HCT116 (cell line): ENCODE results near the gene KMT2B. TPM values are rescaled to one million over a fixed set of nuclear protein-coding genes. Genes with fewer than 3 reads are reported as not detected.

Experiments used
- ATAC-seq: fragments of 200-7000 bp; cut with Tn5 transposase; 2 replicates; pipeline ENCODE4 v1.9.1; 2020; ENCODE audit warnings: mild to moderate bottlenecking, moderate library complexity
- BruUV-seq: library from RNA; stranded (reverse); fragments of 400-500 nt; replicated peaks from 2 replicates; lab custom pipeline; 2021; lab: Mats Ljungman, UMichigan
- CTCF ChIA-PET: fragments of 300-600 bp; sonication (Branson Sonifier 250); formaldehyde crosslinking; loops from one replicate; lab custom pipeline; 2021; ENCODE audit warnings: antibody characterized with exemption; lab: Charles Lee
- POLR2A ChIA-PET: fragments of 300-600, 350-600 bp; sonication (Branson Sonifier 250); formaldehyde crosslinking; loops from one replicate; lab custom pipeline; 2021; ENCODE audit warnings: antibody characterized with exemption; lab: Charles Lee
- RAD21 ChIA-PET, 2 experiments: fragments of 300-600 bp; sonication (Branson Sonifier 250); formaldehyde crosslinking; loops; one replicate each; lab custom pipeline; 2023; ENCODE audit warnings: low total read pairs in 2 of 2; ENCODE audit not compliant: uncharacterized antibody in 2 of 2, unreplicated experiment in 2 of 2, low non-redundant PET in 1 of 2; lab: Charles Lee
- DNase-seq: peaks from one replicate; pipeline ENCODE4 v3.0.0-alpha.2; 2010; ENCODE audit warnings: low read depth, low spot score
- H2AFZ ChIP-seq: fragments of 200-600 bp; shearing (Covaris generic), sonication (generic); 2 replicates; pipeline ENCODE4 v1.6.1; 2017; ENCODE audit warnings: low read depth, mixed run types, mixed read lengths, antibody characterized with exemption, low read length; ENCODE audit not compliant: poor library complexity, severe bottlenecking
- H3K27ac ChIP-seq: 2 replicates; pipeline ENCODE4 v1.5.1; 2012; ENCODE audit warnings: low read depth, low read length
- H3K27me3 ChIP-seq: fragments of 200-600 bp; sonication (generic); 2 replicates; pipeline ENCODE4 v1.6.1; 2016; ENCODE audit warnings: mixed run types, low read length, mixed read lengths; ENCODE audit not compliant: insufficient read depth
- H3K36me3 ChIP-seq, 2 experiments: fragments of 200-500 bp in 1 of 2; fragments of 200-600 bp in 1 of 2; sonication (Bioruptor generic) in 1 of 2; sonication (generic) in 1 of 2; 2 replicates each; pipeline versions ENCODE4 v1.5.1 to v1.6.1; 2014 to 2016; ENCODE audit warnings: low read length in 2 of 2, inconsistent platforms in 1 of 2, mixed read lengths in 1 of 2, mixed run types in 1 of 2; ENCODE audit not compliant: insufficient read depth in 2 of 2, control insufficient read depth in 1 of 2
- H3K4me1 ChIP-seq, 2 experiments: fragments of 200-600 bp in 1 of 2; sonication (generic) in 1 of 2; 2 replicates each; pipeline versions ENCODE4 v1.5.1 to v1.6.1; 2012 to 2017; ENCODE audit warnings: low read length in 2 of 2, inconsistent platforms in 1 of 2, mild to moderate bottlenecking in 1 of 2, mixed read lengths in 1 of 2, mixed run types in 1 of 2, moderate library complexity in 1 of 2; ENCODE audit not compliant: insufficient read depth in 2 of 2, control insufficient read depth in 1 of 2
- H3K4me2 ChIP-seq: fragments of 200-600 bp; sonication (generic); 2 replicates; pipeline ENCODE4 v1.6.1; 2017; ENCODE audit warnings: mixed run types, low read length, mixed read lengths
- H3K4me3 ChIP-seq, 2 experiments: fragments of 200-600 bp in 1 of 2; sonication (generic) in 1 of 2; replicated peaks in 1 of 2; 2 replicates each; pipeline ENCODE4 v1.5.1; 2011 to 2016; ENCODE audit warnings: low read length in 2 of 2, control low read depth in 1 of 2, low read depth in 1 of 2, mild to moderate bottlenecking in 1 of 2, mixed read lengths in 1 of 2, mixed run types in 1 of 2
- H3K79me2 ChIP-seq: fragments of 200-600 bp; sonication (generic); 2 replicates; pipeline ENCODE4 v1.6.1; 2017; ENCODE audit warnings: mild to moderate bottlenecking, mixed run types, low read length, moderate library complexity, mixed read lengths; ENCODE audit not compliant: insufficient read depth
- H3K9ac ChIP-seq: fragments of 200-600 bp; sonication (generic); 2 replicates; pipeline ENCODE4 v1.6.1; 2016; ENCODE audit warnings: low read length, mixed read lengths
- H3K9me2 ChIP-seq: fragments of 200-600 bp; sonication (generic), shearing (Covaris generic); 2 replicates; pipeline ENCODE4 v1.6.1; 2017; ENCODE audit warnings: mixed run types, mild to moderate bottlenecking, moderate library complexity; ENCODE audit not compliant: insufficient read depth
- H3K9me3 ChIP-seq, 2 experiments: fragments of 200-500 bp in 1 of 2; fragments of 200-600 bp in 1 of 2; sonication (Bioruptor generic) in 1 of 2; sonication (generic) in 1 of 2; 2 replicates each; pipeline ENCODE4 v1.6.1; 2014 to 2017; ENCODE audit warnings: low read length in 2 of 2, mixed read lengths in 2 of 2, inconsistent platforms in 1 of 2, low read depth in 1 of 2, mild to moderate bottlenecking in 1 of 2, mixed run types in 1 of 2, moderate library complexity in 1 of 2; ENCODE audit not compliant: control insufficient read depth in 1 of 2, insufficient read depth in 1 of 2
- H4K20me1 ChIP-seq: fragments of 200-600 bp; sonication (generic), shearing (Covaris generic); 2 replicates; pipeline ENCODE4 v1.6.1; 2017; ENCODE audit warnings: mixed run types, mild to moderate bottlenecking, moderate library complexity; ENCODE audit not compliant: insufficient read depth
- ATF3 ChIP-seq: IDR thresholded peaks from 2 replicates; pipeline ENCODE4 v1.6.1; 2012
- CBX3 ChIP-seq: IDR thresholded peaks from 2 replicates; pipeline ENCODE4 v1.6.1; 2012; ENCODE audit warnings: low read depth
- EGR1 ChIP-seq: IDR thresholded peaks from 2 replicates; pipeline ENCODE4 v1.6.1; 2012; ENCODE audit warnings: low read depth
- EZH2 ChIP-seq: fragments of 200-600 bp; sonication (generic); IDR thresholded peaks from 2 replicates; pipeline ENCODE4 v1.6.1; 2017; ENCODE audit warnings: antibody characterized with exemption, mixed run types
- EZH2phosphoT487 ChIP-seq: fragments of 200-600 bp; IDR thresholded peaks from 2 replicates; pipeline ENCODE4 v1.6.1; 2018; ENCODE audit warnings: antibody characterized with exemption, borderline replicate concordance
- FOSL1 ChIP-seq: IDR thresholded peaks from 2 replicates; pipeline ENCODE4 v1.6.1; 2012; ENCODE audit warnings: low read depth
- JUND ChIP-seq: IDR thresholded peaks from 2 replicates; pipeline ENCODE4 v1.6.1; 2012
- POLR2A ChIP-seq: IDR thresholded peaks from 2 replicates; pipeline ENCODE4 v1.7.0; 2011; ENCODE audit warnings: borderline replicate concordance; ENCODE audit not compliant: insufficient read depth, insufficient read length; ENCODE audit errors: extremely low read depth
- POLR2AphosphoS5 ChIP-seq: IDR thresholded peaks from 2 replicates; pipeline ENCODE4 v1.6.1; 2011; ENCODE audit warnings: mild to moderate bottlenecking, low read depth, low read length, moderate library complexity
- RAD21 ChIP-seq: IDR thresholded peaks from 2 replicates; pipeline ENCODE4 v1.6.1; 2012; ENCODE audit warnings: low read depth, mild to moderate bottlenecking
- SIN3A ChIP-seq: IDR thresholded peaks from 2 replicates; pipeline ENCODE4 v1.6.1; 2012; ENCODE audit warnings: low read depth
- SP1 ChIP-seq: IDR thresholded peaks from 2 replicates; pipeline ENCODE4 v1.6.1; 2012; ENCODE audit warnings: low read depth
- SRF ChIP-seq: IDR thresholded peaks from 2 replicates; pipeline ENCODE4 v1.6.1; 2012; ENCODE audit warnings: low read depth
- TCF7L2 ChIP-seq: IDR thresholded peaks from 2 replicates; pipeline ENCODE4 v1.7.0; 2011; ENCODE audit warnings: borderline replicate concordance, inconsistent platforms; ENCODE audit not compliant: insufficient read depth, insufficient read length; ENCODE audit errors: extremely low read depth
- ZBTB33 ChIP-seq: IDR thresholded peaks from 2 replicates; pipeline ENCODE4 v1.6.1; 2011; ENCODE audit warnings: mild to moderate bottlenecking, low read length, moderate library complexity; ENCODE audit not compliant: insufficient replicate concordance; ENCODE audit errors: extremely low read depth
- ZFX ChIP-seq: fragments of 450-650 bp; IDR thresholded peaks from 2 replicates; pipeline ENCODE4 v1.6.1; 2017
- intact Hi-C: fragments of 100-400 bp; cut with micrococcal nuclease; formaldehyde crosslinking; loops from 2 replicates; pipeline ENCODE4 v1.10.0; 2022
- total RNA-seq: library from RNA; stranded (reverse); gene quantifications from one replicate; pipeline ENCODE4 v1.2.1, GENCODE V29; 2021; ENCODE audit not compliant: unreplicated experiment

Gene KMT2B
- total RNA-seq, 1 experiment from 2014 or later, result 29.9 TPM

DNA sequence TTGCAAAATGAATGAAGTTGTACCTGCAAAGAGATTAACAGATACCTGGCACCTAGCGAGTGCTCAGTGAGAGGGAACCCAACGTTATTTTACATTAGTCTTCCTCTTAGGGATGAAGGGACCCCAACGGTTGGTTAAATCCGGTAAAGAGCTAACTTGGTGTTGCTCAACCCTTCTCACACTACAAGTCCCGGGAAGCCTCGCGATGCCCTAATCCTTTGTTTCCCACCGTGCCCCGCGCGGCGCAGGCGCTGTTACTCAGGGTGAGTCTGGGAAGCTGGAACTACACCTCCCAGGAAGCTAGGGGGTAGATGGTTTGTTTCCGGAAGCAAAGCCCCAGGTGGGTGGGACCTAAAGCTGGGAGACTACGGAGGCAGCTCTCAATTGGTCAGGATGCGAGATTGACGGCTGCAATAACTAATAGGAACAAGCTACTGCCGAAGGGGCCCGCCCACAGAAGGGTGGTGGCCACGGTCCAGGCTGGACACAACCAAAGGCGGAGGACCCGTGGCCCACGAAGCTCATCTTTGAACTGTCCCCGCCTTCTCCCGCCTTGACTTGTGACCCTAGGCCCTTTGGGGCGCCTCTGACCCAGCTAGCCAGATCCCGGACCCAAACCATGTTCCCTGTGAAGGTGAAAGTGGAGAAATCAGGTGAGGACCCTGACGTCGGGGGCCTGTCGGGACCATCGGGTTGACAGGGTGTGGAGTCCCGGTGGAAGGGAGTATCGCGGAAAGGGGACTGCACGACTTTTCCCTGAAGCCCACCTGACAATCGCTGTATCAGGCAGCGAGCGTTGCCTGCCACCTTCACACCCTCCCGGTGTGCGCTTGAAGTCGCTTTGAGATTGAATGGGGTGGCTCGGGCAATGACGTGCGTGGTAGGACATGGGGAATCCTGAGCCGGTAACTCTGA, 30.6 kb downstream of the KMT2B start, which contains the start of gene LIN37 (continued):
- TF ChIP-seq CBX3, result no peak
- TF ChIP-seq JUND, result no peak
- TF ChIP-seq RAD21, result no peak

GRCh38 chr19:35750167-35750566, 32.4 kb downstream of the KMT2B start:
- no peak overlapping the region for H3K4me3 ChIP-seq
- RAD21 ChIA-PET, result interaction anchor here in 1 of 2 experiments (0.5 kb wide), 1 partner anchor 95 kb away, joined by 5 read pairs; no protein-coding TSS in a partner anchor
- BruUV-seq, result no TSS peak
- no peak for DNase-seq
- TF ChIP-seq RAD21 (no peak), SRF (no peak), ZFX (no peak), ATF3 (no peak), SIN3A (no peak), FOSL1 (no peak), POLR2A (no peak), ZBTB33 (no peak), EZH2 (no peak), TCF7L2 (no peak), EZH2phosphoT487 (no peak), CBX3 (no peak), EGR1 (no peak), JUND (no peak), POLR2AphosphoS5 (no peak), SP1 (no peak)
- intact Hi-C loops, result no loop called here
- no peaks in the 10 kb centered on the region; a peak in 2 of 4 replicates for H3K36me3 ChIP-seq
- CTCF ChIA-PET, result no interaction called here
- H3K9me2 ChIP-seq, result no peaks in the 10 kb centered on the region
- no peak for ATAC-seq
- H3K79me2 ChIP-seq, result peaks cover 19% of the 10 kb centered on the region
- H3K4me1 ChIP-seq, result peaks cover 15 to 19% of the 10 kb centered on the region in 2 experiments
- H3K27me3 ChIP-seq, result no peaks in the 10 kb centered on the region
- no peak overlapping the region for H3K9ac ChIP-seq
- POLR2A ChIA-PET, result no interaction called here
- no peaks in the 10 kb centered on the region for H4K20me1 ChIP-seq
- H2AFZ ChIP-seq, result no peak overlapping the region
- H3K27ac ChIP-seq, result no peak overlapping the region
- no peaks in the 10 kb centered on the region for H3K9me3 ChIP-seq
- H3K4me2 ChIP-seq, result peak overlapping the region; percentile 32; the same call in 1 of the 2 replicates
